Adrenal gland (tissue), 12 donors: Measurements from ENCODE around the gene LCN12. TPM values are rescaled to one million over a fixed set of nuclear protein-coding genes. Genes with fewer than 3 reads are reported as not detected.
A peak's percentile ranks its signal among the peaks of the same experiment; 100 is the strongest.

Experiments used
- DNase-seq, 7 donors: peaks; one replicate each; pipeline ENCODE4 v3.0.0-alpha.2; 2019 to 2020
- H3K27ac ChIP-seq, 5 donors: fragments of 200-600 bp; sonication (generic) in 4 of 5; 1 replicate in 3 of 5; 2 replicates in 2 of 5; pipeline versions ENCODE4 v1.5.1 to v1.8.0; 2016 to 2020; ENCODE audit warnings: mild to moderate bottlenecking in 1 of 5
- H3K27me3 ChIP-seq: fragments of 200-600 bp; 2 replicates; pipeline ENCODE4 v1.8.0; 2021
- H3K36me3 ChIP-seq, 2 donors: fragments of 200-600 bp; replicated peaks in 1 of 2; 1 replicate in 1 of 2; 2 replicates in 1 of 2; pipeline versions ENCODE4 v1.5.1 to v1.8.0; 2018 to 2022
- H3K4me1 ChIP-seq, 2 donors: fragments of 200-600 bp; replicated peaks in 1 of 2; 1 replicate in 1 of 2; 2 replicates in 1 of 2; pipeline versions ENCODE4 v1.5.1 to v1.8.0; 2018 to 2021
- H3K4me3 ChIP-seq, 4 donors: fragments of 200-600 bp; sonication (generic) in 3 of 4; one replicate each; pipeline ENCODE4 v1.5.1; 2016 to 2018
- H3K9me3 ChIP-seq, 3 donors: fragments of 200-600 bp; sonication (generic) in 1 of 3; replicated peaks in 1 of 3; 1 replicate in 2 of 3; 2 replicates in 1 of 3; pipeline versions ENCODE4 v1.5.1 to v1.8.0; 2016 to 2021
- CTCF ChIP-seq, 6 experiments: fragments of 450-650 bp in 4 of 6; fragments of 200-600 bp in 2 of 6; sonication (generic) in 1 of 6; IDR thresholded peaks; 1 replicate in 5 of 6; 2 replicates in 1 of 6; pipeline versions ENCODE4 v1.5.1 to v1.8.0; 2016 to 2021; ENCODE audit warnings: antibody characterized with exemption in 6 of 6, mild to moderate bottlenecking in 2 of 6, moderate library complexity in 1 of 6
- POLR2A ChIP-seq, 2 donors: fragments of 450-650 bp; IDR thresholded peaks; one replicate each; pipeline ENCODE4 v1.6.1; 2017; ENCODE audit warnings: antibody characterized with exemption in 2 of 2, mild to moderate bottlenecking in 2 of 2, moderate library complexity in 1 of 2
- WGBS, 4 donors: extraction: QIAGEN DNeasy Blood & Tissue Kit in 2 of 4; methylation state at CpG; one replicate each; pipeline versions ENCODE4 v1.1.5 to v1.1.7; 2013 to 2017; 5-methylcytosine and 5-hydroxymethylcytosine counted together
- intact Hi-C, 2 donors: fragments of 100-400 bp; cut with DNase I; formaldehyde crosslinking; loops; one replicate each; pipeline versions ENCODE4 v1.14.1 to v1.15.0; 2022 to 2023
- polyA plus RNA-seq, 3 donors: library from polyadenylated mRNA; stranded (reverse); fragments of 200-250 nt in 2 of 3; fragments of 350-450 nt in 1 of 3; fragmentation: Illumina TruSeq in 1 of 3; extraction: RNeasy Lipid Tissue Mini Kit (QIAGEN cat#74804) in 1 of 3; gene quantifications; one replicate each; pipeline ENCODE4 v1.2.3, GENCODE V29; 2013 to 2014
- total RNA-seq, 9 donors: library from RNA; depleted of rRNA in 4 of 9; stranded (reverse); fragments of >200 nt in 4 of 9; fragments of 120-200 nt in 1 of 9; fragmentation: NEBNext Ultra II Directional in 1 of 9; extraction: Animal tissue kit (Norgen Biotek cat#: 25700) in 1 of 9; gene quantifications; one replicate each; pipeline versions ENCODE4 v1.1.0 to v1.2.4, GENCODE V29; 2013 to 2023
- donor health status: healthy with polysubstance abuse.
- donor health status: Bipolar disorder and iron deficiency.
- donor health status: DM: yes; HTN: yes; CAD: no.
- donor health status: DM: no; HTN: no; CAD: no.
- donor health status: DM: no; HTN: no; CAD: no.
- donor health status: DM: yes; HTN: yes; CAD: no.

LCN12 gene
- total and polyA plus RNA-seq, 12 donors = 0.75 to 31.8 (median 4.4) TPM; not detected in 1

GRCh38 chr9:136958898-136959850 lies 7.1 kb downstream of the LCN12 start:
- peak overlapping the region in 1 of 5 donors; percentile 36 for H3K27ac ChIP-seq
- TF ChIP-seq POLR2A (IDR thresholded peaks at IDR 0.05) = no peak
- DNase-seq = no peak
- intact Hi-C loops = loop anchor here in 1 of 2 donors (5.0 kb wide), 1 partner anchor 63 kb away; no protein-coding TSS in a partner anchor
- no peaks in the 10 kb centered on the region for H3K4me1 ChIP-seq
- no peaks in the 10 kb centered on the region for H3K27me3 ChIP-seq
- H3K4me3 ChIP-seq = no peak overlapping the region
- WGBS, 4 donors = 82 to 95% (median 88%) methylated on average over 4 to 28 of the region's 28 CpGs
- H3K9me3 ChIP-seq = no peaks in the 10 kb centered on the region
- H3K36me3 ChIP-seq = no peaks in the 10 kb centered on the region

DNA sequence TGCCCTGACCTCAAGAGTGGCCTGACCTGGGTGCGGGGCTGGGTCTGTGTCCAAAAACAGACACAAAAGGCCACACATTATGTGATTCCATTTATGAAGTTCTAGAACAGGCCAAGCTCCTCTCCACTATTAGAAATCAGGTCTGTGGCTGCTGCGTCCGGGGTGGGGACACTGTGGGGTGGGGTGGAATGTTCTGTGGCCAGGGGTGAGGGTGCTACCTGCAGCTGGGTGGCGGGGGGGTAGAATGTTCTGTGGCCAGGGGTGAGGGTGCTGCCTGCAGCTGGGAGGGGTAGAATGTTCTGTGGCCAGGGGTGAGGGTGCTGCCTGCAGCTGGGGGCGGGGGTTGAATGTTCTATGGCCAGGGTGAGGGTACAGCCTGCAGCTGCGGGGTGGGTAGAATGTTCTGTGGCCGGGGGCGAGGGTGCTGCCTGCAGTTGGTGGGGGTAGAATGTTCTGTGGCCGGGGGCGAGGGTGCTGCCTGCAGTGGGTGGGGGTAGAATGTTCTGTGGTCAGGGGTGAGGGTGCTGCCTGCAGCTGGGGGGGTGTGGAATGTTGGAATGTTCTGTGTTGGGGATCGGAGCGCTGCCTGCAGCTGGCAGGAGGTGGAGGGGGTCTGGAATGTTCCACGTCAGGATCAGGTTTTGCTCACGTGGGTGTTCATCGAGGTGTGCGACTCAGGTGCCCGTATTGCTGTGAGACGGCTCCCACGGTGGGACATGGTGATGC lies 8.3 kb downstream of the LCN12 start:
- no peaks in the 10 kb centered on the region for H3K27me3 ChIP-seq
- DNase-seq = no peak
- no peaks in the 10 kb centered on the region for H3K36me3 ChIP-seq
- peak overlapping the region in 1 of 5 donors; percentile 65 for H3K27ac ChIP-seq
- 73 to 84% (median 80%) methylated on average over 12 to 19 of the region's 19 CpGs for WGBS, 4 donors
- no peaks in the 10 kb centered on the region for H3K4me1 ChIP-seq
- TF ChIP-seq CTCF (IDR thresholded peaks at IDR 0.05) = no peak
- TF ChIP-seq POLR2A (IDR thresholded peaks at IDR 0.05) = no peak
- no peak overlapping the region for H3K4me3 ChIP-seq
- H3K9me3 ChIP-seq = no peaks in the 10 kb centered on the region
- intact Hi-C loops = no loop called here

GRCh38 chr9:136960938-136961275 lies 8.8 kb downstream of the LCN12 start:
- no peak for DNase-seq
- TF ChIP-seq CTCF (IDR thresholded peaks at IDR 0.05) (no peak), POLR2A (IDR thresholded peaks at IDR 0.05) (no peak)
- Histone ChIP-seq H3K27ac (peak overlapping the region in 1 of 5 donors; percentile 65), H3K36me3 (no peaks in the 10 kb centered on the region), H3K4me3 (no peak overlapping the region), H3K4me1 (peaks cover 0 to 2% of the 10 kb centered on the region in 2 donors), H3K9me3 (no peaks in the 10 kb centered on the region), H3K27me3 (no peaks in the 10 kb centered on the region)
- intact Hi-C loops = no loop called here
- WGBS, 4 donors = 80 to 87% (median 84%) methylated on average over 10 to 15 of the region's 15 CpGs

GRCh38 chr9:136961279-136962065 lies 9.4 kb downstream of the LCN12 start:
- peaks cover 0 to 7% of the 10 kb centered on the region in 2 donors for H3K4me1 ChIP-seq
- no peak for TF ChIP-seq POLR2A (IDR thresholded peaks at IDR 0.05)
- no peak for TF ChIP-seq CTCF (IDR thresholded peaks at IDR 0.05)
- WGBS, 4 donors = 58 to 82% (median 72%) methylated on average over 15 to 23 of the region's 23 CpGs
- H3K4me3 ChIP-seq = no peak overlapping the region
- H3K9me3 ChIP-seq = no peaks in the 10 kb centered on the region
- intact Hi-C loops = no loop called here
- no peaks in the 10 kb centered on the region for H3K27me3 ChIP-seq
- no peak for DNase-seq
- H3K27ac ChIP-seq = peak overlapping the region in 1 of 5 donors; percentile 65
- H3K36me3 ChIP-seq = no peaks in the 10 kb centered on the region
